GM19099 (cell line): ENCODE results near the gene SEMA6B.

Source experiments
- POLR2A ChIP-seq: IDR thresholded peaks from 3 replicates; pipeline ENCODE4 v1.6.1; 2011; ENCODE audit warnings: low read depth; ENCODE audit not compliant: insufficient read length; ENCODE audit errors: extremely low read depth

The SEMA6B gene, protein sequence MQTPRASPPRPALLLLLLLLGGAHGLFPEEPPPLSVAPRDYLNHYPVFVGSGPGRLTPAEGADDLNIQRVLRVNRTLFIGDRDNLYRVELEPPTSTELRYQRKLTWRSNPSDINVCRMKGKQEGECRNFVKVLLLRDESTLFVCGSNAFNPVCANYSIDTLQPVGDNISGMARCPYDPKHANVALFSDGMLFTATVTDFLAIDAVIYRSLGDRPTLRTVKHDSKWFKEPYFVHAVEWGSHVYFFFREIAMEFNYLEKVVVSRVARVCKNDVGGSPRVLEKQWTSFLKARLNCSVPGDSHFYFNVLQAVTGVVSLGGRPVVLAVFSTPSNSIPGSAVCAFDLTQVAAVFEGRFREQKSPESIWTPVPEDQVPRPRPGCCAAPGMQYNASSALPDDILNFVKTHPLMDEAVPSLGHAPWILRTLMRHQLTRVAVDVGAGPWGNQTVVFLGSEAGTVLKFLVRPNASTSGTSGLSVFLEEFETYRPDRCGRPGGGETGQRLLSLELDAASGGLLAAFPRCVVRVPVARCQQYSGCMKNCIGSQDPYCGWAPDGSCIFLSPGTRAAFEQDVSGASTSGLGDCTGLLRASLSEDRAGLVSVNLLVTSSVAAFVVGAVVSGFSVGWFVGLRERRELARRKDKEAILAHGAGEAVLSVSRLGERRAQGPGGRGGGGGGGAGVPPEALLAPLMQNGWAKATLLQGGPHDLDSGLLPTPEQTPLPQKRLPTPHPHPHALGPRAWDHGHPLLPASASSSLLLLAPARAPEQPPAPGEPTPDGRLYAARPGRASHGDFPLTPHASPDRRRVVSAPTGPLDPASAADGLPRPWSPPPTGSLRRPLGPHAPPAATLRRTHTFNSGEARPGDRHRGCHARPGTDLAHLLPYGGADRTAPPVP

DNA sequence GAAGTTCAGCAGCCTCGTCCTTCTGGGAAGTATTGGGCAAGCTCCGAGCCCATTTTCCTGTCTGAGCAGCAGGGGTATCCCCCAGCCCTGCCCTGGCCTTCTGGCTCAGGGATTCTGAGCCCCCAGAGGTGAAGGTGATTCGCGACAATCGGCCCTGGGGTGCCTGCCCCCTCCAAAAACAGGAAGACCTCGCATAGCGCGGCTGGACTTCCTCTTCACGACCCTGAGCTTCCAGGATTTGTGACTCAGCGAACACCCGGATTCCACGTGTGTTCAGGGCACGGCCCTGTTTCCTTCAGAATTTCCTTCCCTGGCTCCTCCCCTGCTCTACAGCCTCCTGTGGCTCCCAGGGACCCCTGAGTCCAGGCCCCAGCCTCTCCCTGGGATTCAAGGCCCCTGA is at the start of gene SEMA6B:
Gene SEMA6B (minus strand): TSS at position 116 of the 400 bp plus-strand sequence. CDS start 1,227 bp downstream, outside the sequence.
- TF ChIP-seq POLR2A: no peak

DNA sequence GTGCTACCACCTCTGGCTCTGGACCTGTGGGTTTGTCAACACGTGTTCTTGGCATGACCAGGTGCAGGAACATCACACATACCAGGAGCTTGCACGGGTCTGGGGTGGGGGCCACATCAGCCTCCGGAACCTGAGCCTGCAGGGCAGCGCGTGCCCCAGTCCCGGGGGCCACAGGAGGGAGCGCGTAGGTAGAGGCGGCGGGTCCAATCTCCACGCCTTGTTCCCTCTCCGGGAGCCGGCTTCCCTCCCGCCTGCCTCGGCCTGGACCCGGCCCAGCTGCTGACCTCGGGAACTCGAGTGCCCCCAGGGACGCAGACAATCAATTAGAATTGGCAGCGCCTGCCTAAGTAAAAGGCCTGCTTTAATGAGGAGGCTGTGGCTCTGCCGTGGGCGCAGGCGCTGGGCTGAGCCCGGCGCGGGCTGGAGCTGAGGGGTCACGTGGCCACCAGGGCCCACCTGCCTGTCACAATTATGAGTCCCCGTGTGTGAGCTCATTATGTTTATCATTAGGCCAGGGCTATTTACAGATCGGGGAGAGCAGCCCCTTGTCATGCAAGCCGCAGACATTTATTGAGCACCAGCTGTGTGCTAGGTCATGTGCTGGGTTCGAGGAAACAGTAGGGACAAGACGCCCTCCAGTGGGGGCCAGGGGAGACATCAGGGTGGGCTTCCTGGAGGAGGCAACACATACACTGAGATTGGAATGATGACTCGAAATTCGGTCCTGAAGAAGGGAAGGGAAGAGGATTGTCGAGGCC is 47.6 kb upstream of the SEMA6B start:
- no peak for TF ChIP-seq POLR2A

DNA sequence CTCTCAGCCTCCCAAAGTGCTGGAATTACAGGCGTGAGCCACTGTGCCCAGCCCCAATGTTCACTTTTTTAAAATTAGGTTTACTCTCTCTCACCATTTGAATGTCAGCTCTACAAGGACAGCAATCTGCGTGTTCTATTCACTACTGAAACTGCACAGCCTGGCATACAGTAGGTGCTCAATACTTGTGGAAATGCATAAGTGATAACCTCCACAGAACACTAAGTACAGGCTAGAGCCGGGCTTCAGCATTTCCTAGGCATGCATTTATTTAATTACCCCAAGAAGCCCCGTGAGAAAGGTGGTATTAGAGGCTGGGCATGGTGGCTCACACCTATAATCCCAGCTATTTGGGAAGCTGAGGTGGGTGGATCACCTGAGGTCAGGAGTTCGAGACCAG is 46.7 kb upstream of the SEMA6B start:
- TF ChIP-seq POLR2A: no peak

DNA sequence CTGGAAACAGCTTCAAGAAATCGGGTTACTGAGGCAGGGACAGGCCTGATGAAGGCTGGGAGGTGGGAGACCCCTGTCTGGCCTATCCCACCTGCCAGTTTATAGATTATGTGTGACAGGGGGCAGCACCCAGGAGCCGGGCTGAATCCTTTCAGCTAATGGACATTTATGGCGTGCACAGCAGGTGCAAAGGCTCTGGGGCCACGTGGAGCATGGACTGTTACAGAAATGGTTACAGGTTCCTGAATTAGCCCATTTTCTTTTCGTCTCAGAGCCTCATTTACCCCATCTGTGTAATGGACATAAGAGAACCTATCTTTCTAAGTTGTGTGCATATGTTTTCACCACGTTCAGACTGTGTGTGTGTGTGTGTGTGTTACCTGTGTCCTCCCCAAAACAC is 45.4 kb upstream of the SEMA6B start:
- TF ChIP-seq POLR2A: no peak

DNA sequence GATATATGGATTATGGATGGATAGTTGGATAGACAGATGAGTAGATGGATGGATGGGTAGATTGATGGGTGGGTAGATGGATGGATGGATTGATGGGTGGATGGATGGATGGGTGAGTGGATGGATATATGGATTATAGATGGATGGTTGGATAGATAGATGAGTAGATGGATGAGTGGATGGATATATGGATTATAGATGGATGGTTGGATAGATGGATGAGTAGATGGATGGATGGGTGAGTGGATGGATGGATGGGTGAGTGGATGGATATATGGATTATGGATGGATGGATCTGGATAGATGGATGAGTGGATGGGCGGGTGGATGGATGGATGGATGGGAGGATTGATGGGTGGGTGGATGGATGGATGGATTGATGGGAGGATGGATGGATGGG is 43.4 kb upstream of the SEMA6B start:
- no peak for TF ChIP-seq POLR2A

DNA sequence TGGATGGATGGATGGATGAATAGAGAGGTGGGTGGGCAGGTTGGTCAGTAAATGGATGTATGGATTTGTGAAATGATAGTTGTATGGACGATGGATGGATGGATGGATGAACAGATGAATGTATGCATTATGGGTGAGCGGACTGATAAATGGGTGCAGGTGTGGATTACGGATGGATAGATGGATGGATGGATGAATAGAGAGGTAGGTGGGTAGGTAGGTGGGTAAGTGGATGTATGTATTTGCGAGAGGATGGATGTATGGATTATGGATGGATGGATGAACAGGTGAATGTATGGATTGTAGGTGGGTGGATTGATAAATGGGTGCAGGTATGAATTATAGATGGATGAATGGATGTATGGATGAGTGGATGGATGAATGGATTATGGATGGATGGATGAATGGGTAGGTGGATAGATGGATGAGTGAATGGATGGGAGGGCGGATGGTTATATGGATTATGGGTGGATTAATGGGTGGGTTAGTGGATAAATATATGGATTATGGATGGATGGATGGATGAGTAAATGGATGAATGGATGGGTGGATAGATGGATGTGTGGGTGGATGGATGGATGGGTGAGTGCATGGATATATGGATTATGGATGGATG is 42.8 kb upstream of the SEMA6B start:
- no peak for TF ChIP-seq POLR2A

DNA sequence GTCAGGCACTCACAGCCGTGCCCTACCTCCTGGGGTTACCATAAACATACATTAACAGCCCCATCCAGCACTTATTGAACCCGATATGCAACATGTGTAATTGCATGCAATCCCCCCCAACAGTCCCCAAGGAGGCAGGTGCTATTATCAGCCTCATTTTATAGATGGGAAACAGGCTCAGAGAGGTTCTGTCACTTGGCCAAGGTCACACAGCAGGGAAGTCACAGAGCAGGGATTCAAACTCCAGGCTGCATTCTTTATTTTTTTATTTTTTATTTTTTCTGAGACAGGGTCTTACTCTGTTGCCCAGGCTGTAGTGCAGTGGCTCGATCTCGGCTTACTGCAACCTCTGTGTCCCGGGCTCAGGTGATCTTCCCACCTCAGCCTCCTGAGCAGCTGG is 41.4 kb upstream of the SEMA6B start:
- TF ChIP-seq POLR2A: no peak

DNA sequence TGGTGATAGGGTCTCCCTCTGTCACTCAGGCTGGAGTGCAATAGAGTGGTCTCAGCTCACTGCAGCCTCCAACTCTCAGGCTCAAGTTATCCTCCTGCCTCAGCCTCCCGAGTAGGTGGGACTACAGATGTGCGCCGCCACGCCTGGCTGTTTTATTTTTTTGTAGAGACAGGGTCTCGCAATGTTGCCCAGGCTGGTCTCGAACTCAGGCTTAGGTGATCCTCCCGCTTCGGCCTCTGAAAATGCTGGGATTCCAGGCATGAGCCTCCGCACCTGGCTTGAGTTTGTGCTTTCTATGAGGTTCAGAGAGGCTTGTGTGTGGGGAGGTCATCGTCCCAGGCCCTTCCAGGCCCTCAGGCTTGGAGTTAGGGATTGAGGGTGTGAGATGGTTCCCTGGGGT is 40.6 kb upstream of the SEMA6B start:
- no peak for TF ChIP-seq POLR2A

DNA sequence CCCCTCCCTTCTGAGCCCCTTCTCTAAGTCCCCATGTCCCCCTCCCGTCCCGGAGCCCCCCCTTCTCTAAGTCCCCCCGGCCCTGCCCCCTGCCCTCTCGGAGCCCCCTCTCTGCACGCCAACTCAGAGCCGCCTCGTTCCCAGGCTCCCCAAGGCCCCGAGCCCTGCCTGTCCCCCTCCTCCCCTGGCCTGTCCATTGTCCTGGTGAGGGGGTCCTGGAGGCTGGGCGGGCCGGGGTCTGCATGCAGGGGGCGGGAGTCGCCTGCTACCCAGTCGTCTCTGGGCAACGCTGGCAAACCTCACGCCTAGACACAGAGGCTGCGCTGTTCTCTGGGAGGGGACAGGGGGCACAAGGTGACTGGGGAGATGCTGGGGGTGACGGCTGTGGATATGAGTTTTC is 39.2 kb upstream of the SEMA6B start:
- no peak for TF ChIP-seq POLR2A

DNA sequence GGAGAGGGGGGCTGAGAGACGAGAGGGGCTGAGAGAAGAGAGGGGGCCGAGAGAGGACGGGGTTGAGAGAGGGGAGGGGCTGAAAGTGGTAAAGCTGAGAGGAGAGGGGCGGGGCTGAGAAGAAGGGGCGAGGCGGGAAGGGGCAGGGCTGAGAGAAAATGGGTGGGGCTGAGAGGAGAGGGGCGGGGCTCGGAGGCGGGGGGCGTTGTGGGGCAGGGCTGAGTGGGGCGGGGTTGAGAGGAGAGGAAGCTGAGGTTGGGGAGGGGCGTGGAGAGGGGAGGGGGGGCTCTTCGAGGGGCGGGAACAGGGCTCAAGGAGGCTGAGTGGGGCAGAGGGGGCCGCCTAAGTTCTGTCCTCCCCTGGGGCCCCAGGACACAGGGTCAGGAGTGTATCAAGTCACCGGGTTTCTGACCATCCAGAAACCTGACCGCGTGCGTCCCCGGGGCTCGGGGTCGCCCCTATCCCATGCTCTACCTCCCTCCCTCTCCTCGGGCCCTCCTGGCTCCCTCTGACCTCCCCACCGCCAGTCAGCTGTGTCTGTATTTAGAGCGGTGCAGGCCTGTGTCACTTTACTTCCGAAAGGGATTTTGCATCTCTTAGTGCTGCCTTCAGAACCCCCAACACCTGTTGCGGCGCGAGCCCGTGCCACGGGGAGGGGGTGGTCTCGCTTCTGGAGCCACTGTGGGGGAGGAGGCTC is 38.6 kb upstream of the SEMA6B start:
- TF ChIP-seq POLR2A: no peak

DNA sequence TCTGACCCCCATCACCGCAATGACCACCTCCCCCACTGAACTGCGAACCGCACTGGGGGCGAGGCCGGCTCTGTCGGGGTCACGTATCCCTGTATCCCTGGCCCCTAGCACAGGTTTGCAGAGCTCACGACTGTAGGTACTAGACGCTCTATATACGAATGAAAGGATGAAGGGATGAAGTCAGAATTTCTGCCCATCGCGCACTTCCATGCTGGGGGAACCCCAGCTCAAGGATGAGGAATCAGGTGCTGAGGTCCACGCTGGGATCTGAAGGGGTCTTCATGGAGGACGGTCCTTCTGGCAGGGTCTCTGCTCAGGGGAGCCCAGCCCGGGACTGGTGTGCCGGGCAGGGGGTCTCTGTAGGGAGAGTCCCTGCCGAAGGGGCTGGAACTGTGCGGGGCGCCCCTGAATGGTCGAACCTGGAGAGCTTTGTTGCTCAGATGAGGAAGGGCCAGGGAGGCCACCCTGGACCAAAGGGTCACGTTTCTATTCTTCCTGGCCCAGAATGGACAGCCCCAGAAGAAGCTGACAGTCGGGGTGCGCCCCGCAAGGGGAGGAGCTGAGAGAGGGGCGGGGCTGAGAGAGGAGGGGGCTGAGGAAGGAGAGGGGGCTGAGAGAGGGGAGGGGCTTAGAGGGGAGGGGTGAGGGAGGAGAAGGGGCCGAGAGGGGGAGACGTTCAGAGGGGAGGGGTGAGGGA is 37.9 kb upstream of the SEMA6B start:
- no peak for TF ChIP-seq POLR2A

DNA sequence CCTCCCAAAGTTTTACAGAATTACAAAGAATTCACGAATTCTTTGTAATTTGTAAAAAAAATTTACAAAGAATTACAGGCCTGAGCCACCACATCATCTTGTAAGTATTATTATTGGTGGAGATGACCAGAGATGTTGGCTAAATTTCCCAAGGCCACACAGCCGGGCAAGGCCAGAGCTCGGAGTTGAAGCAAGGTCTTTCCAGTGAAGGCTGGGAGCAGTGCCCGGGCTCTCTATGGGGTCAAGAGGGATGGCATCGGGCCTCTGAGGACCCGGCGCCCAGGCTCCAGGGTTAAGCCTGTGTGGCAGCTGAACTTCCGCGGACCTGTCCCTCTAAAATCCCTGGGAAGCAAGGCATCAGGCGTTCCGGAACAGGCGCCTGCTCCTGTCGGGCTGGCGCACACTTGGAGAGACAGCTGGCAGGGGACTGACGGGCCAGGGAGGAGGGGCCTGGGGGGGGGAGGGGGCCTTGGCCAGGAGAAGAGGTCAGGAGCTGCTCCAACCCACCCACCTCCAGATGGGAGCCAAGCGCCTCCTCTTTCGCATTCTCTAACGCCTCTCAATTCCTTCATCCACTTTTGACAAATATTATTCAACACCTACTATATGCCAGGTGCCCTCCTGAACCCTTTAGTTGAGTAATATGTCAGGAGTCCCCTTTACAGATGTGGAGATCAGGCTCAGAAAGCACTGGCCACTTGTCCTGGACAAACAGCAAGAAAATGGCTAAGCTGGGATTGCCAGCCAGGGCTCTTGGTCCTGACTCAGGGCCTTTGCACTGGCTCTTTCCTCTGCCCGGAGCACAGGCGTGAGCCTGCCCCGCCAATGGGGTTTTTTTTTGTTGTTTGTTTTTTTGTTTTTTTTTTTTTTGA is 36.8 kb upstream of the SEMA6B start:
- no peak for TF ChIP-seq POLR2A

DNA sequence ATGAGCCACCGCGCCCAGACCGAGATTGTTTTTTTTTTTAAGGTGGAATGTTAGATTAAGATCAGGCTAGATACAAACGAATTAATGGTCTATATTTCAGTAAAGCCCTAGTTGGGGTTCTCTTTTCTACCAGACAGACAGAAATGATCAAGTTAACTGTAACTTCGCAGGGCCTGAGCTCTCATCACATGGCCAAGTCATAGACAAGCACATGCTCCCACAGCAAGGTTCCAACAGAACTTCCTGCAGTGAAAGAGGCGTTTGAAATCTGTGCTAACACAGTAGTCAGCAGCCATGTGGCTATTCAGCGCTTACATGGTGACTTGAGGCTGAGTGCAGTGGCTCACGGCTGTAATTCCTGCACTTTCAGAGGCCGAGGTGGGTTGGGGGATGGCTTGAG is 34.7 kb upstream of the SEMA6B start:
- TF ChIP-seq POLR2A: no peak
